Neural cell (in vitro differentiated cells): Measurements from ENCODE around the gene SLC29A1. TPM values are rescaled to one million over a fixed set of nuclear protein-coding genes. Genes with fewer than 3 reads are reported as not detected.

Experiments
- H2AFZ ChIP-seq: fragments of 200-600, 300-800 bp; sonication (generic), shearing (Covaris generic); 2 replicates; pipeline ENCODE4 v1.6.0; 2014; ENCODE audit warnings: low read depth, mild to moderate bottlenecking, antibody characterized with exemption, low read length, moderate library complexity
- H3F3A ChIP-seq: fragments of 200-600 bp; shearing (Covaris generic); 2 replicates; pipeline ENCODE4 v1.6.1; 2016; ENCODE audit warnings: mild to moderate bottlenecking, moderate library complexity, mixed read lengths, antibody characterized with exemption, low read length; ENCODE audit not compliant: insufficient read depth, poor library complexity, severe bottlenecking
- H3K27ac ChIP-seq: fragments of 200-600, 300-800 bp; sonication (generic), shearing (Covaris generic); 2 replicates; pipeline ENCODE4 v1.5.1; 2014; ENCODE audit warnings: mild to moderate bottlenecking, low read length, moderate library complexity
- H3K27me3 ChIP-seq: fragments of 300-800, 200-600 bp; sonication (generic), shearing (Covaris generic); 2 replicates; pipeline ENCODE4 v1.6.0; 2014; ENCODE audit warnings: mild to moderate bottlenecking, low read depth, low read length, moderate library complexity; ENCODE audit not compliant: insufficient read depth
- H3K36me3 ChIP-seq: fragments of 300-800, 200-600 bp; sonication (generic), shearing (Covaris generic); 2 replicates; pipeline ENCODE4 v1.5.1; 2014; ENCODE audit warnings: mild to moderate bottlenecking, antibody characterized with exemption, low read length, moderate library complexity; ENCODE audit not compliant: insufficient read depth
- H3K4me2 ChIP-seq: fragments of 300-800, 200-600 bp; sonication (generic), shearing (Covaris generic); 2 replicates; pipeline ENCODE4 v1.6.0; 2014; ENCODE audit warnings: mild to moderate bottlenecking, low read length
- H3K4me3 ChIP-seq: fragments of 300-800, 200-600 bp; sonication (generic), shearing (Covaris generic); 2 replicates; pipeline ENCODE4 v1.5.1; 2014; ENCODE audit warnings: mild to moderate bottlenecking, low read length, moderate library complexity
- H3K79me2 ChIP-seq: fragments of 200-600 bp; shearing (Covaris generic); replicated peaks from 2 replicates; pipeline ENCODE4 v1.6.0; 2014; ENCODE audit warnings: mild to moderate bottlenecking, low read length, moderate library complexity; ENCODE audit not compliant: insufficient read depth
- H3K9ac ChIP-seq: fragments of 300-800, 200-600 bp; sonication (generic), shearing (Covaris generic); 2 replicates; pipeline ENCODE4 v1.6.1; 2016; ENCODE audit warnings: mild to moderate bottlenecking, low read length, mixed read lengths
- H3K9me2 ChIP-seq: fragments of 200-600 bp; shearing (Covaris generic); 2 replicates; pipeline ENCODE4 v1.6.1; 2016; ENCODE audit warnings: mild to moderate bottlenecking, low read length, mixed read lengths; ENCODE audit not compliant: insufficient read depth
- H3K9me3 ChIP-seq: fragments of 200-600, 300-800 bp; sonication (generic), shearing (Covaris generic); 2 replicates; pipeline ENCODE4 v1.6.1; 2016; ENCODE audit warnings: mild to moderate bottlenecking, mixed run types, low read length, moderate library complexity, mixed read lengths
- H4K20me1 ChIP-seq: fragments of 200-600 bp; shearing (Covaris generic); 2 replicates; pipeline ENCODE4 v1.6.1; 2016; ENCODE audit warnings: mild to moderate bottlenecking, mixed run types; ENCODE audit not compliant: insufficient read depth
- EP300 ChIP-seq: fragments of 450-650 bp; conservative IDR thresholded peaks from 2 replicates; pipeline ENCODE4 v1.6.1; 2014; ENCODE audit warnings: antibody characterized with exemption, mild to moderate bottlenecking, moderate library complexity; ENCODE audit not compliant: poor library complexity, severe bottlenecking
- EZH2 ChIP-seq: fragments of 200-600, 300-800 bp; shearing (Covaris generic), sonication (generic); IDR thresholded peaks from 2 replicates; pipeline ENCODE4 v1.6.1; 2014; ENCODE audit warnings: antibody characterized with exemption, low read length, borderline replicate concordance, mild to moderate bottlenecking; ENCODE audit not compliant: insufficient read depth, poor library complexity, severe bottlenecking
- MXI1 ChIP-seq: fragments of 450-650 bp; conservative IDR thresholded peaks from 2 replicates; pipeline ENCODE4 v1.6.1; 2014; ENCODE audit warnings: antibody characterized with exemption, mild to moderate bottlenecking; ENCODE audit not compliant: poor library complexity, severe bottlenecking
- POLR2AphosphoS5 ChIP-seq: IDR thresholded peaks from 2 replicates; pipeline ENCODE4 v1.6.1; 2012
- RAD21 ChIP-seq: fragments of 450-650 bp; conservative IDR thresholded peaks from 2 replicates; pipeline ENCODE4 v1.6.1; 2014; ENCODE audit warnings: antibody characterized with exemption, mild to moderate bottlenecking, moderate library complexity
- REST ChIP-seq: IDR thresholded peaks from 2 replicates; pipeline ENCODE4 v1.6.1; 2012; ENCODE audit warnings: borderline replicate concordance
- SMC3 ChIP-seq: fragments of 450-650 bp; conservative IDR thresholded peaks from 2 replicates; pipeline ENCODE4 v1.6.1; 2014; ENCODE audit warnings: antibody characterized with exemption, mild to moderate bottlenecking, moderate library complexity; ENCODE audit not compliant: poor library complexity
- TAF1 ChIP-seq: IDR thresholded peaks from 2 replicates; pipeline ENCODE4 v1.6.1; 2012; ENCODE audit warnings: low read depth
- polyA plus RNA-seq: library from polyadenylated mRNA; depleted of rRNA; stranded (reverse); fragments of >200 nt; gene quantifications from 2 replicates; pipeline ENCODE4 v1.2.3, GENCODE V29; 2014
- TF ChIP-seq, protein P1 (sequence below): fragments of 450-650 bp; IDR thresholded peaks from 2 replicates; pipeline ENCODE4 v1.5.1; 2014; ENCODE audit warnings: antibody characterized with exemption, mild to moderate bottlenecking, moderate library complexity; ENCODE audit not compliant: poor library complexity, severe bottlenecking

SLC29A1 gene
- polyA plus RNA-seq, 1 donor from 2014 or later: 18.9 TPM

GRCh38 chr6:44257025-44257752, 33.8 kb downstream of the SLC29A1 start, which contains the start of gene SLC35B2:
SLC35B2 (minus strand) TSS chr6:44257528; CDS start chr6:44257410, 118 bp downstream.
- Histone ChIP-seq H3K27me3 (no peaks in the 10 kb centered on the region), H3K4me3 (peak within 1 kb of the TSS; percentile 98), H3K27ac (peak within 1 kb of the TSS; percentile 86), H3K4me2 (peak within 1 kb of the TSS; percentile 94), H2AFZ (peak within 1 kb of the TSS; percentile 94), H3K9ac (peak within 1 kb of the TSS; percentile 96), H4K20me1 (no peaks in the 10 kb centered on the region), H3K79me2 (peaks cover 21% of the 10 kb centered on the region), H3K9me2 (no peaks in the 10 kb centered on the region), H3F3A (no peaks in the 10 kb centered on the region), H3K9me3 (no peaks in the 10 kb centered on the region), H3K36me3 (no peaks in the 10 kb centered on the region)
- TF ChIP-seq SMC3 (peak; percentile 70), TAF1 (no peak), EP300 (peak; percentile 48), EZH2 (no peak), RAD21 (peak; percentile 68), POLR2AphosphoS5 (peak; percentile 49), REST (peak; percentile 48), MXI1 (peak; percentile 94)
- TF ChIP-seq, protein P1, sequence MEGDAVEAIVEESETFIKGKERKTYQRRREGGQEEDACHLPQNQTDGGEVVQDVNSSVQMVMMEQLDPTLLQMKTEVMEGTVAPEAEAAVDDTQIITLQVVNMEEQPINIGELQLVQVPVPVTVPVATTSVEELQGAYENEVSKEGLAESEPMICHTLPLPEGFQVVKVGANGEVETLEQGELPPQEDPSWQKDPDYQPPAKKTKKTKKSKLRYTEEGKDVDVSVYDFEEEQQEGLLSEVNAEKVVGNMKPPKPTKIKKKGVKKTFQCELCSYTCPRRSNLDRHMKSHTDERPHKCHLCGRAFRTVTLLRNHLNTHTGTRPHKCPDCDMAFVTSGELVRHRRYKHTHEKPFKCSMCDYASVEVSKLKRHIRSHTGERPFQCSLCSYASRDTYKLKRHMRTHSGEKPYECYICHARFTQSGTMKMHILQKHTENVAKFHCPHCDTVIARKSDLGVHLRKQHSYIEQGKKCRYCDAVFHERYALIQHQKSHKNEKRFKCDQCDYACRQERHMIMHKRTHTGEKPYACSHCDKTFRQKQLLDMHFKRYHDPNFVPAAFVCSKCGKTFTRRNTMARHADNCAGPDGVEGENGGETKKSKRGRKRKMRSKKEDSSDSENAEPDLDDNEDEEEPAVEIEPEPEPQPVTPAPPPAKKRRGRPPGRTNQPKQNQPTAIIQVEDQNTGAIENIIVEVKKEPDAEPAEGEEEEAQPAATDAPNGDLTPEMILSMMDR: peak; percentile 86

GRCh38 chr6:44257753-44258324, 34.4 kb downstream of the SLC29A1 start:
- Histone ChIP-seq H2AFZ (peak overlapping the region; percentile 10), H3K9ac (peak overlapping the region; percentile 96), H3K27me3 (no peaks in the 10 kb centered on the region), H3K4me3 (peak overlapping the region; percentile 98), H3K4me2 (no peak overlapping the region), H3K27ac (peak overlapping the region; percentile 43), H3F3A (no peaks in the 10 kb centered on the region), H3K9me2 (no peaks in the 10 kb centered on the region), H3K9me3 (no peaks in the 10 kb centered on the region), H3K79me2 (peaks cover 21% of the 10 kb centered on the region), H3K36me3 (no peaks in the 10 kb centered on the region), H4K20me1 (no peaks in the 10 kb centered on the region)
- peak; percentile 9 for TF ChIP-seq RAD21
- TF ChIP-seq REST: no peak
- TF ChIP-seq, protein P1: peak; percentile 28
